ENCODE measurements around the gene PTPN14.

The PTPN14 gene

DNA sequence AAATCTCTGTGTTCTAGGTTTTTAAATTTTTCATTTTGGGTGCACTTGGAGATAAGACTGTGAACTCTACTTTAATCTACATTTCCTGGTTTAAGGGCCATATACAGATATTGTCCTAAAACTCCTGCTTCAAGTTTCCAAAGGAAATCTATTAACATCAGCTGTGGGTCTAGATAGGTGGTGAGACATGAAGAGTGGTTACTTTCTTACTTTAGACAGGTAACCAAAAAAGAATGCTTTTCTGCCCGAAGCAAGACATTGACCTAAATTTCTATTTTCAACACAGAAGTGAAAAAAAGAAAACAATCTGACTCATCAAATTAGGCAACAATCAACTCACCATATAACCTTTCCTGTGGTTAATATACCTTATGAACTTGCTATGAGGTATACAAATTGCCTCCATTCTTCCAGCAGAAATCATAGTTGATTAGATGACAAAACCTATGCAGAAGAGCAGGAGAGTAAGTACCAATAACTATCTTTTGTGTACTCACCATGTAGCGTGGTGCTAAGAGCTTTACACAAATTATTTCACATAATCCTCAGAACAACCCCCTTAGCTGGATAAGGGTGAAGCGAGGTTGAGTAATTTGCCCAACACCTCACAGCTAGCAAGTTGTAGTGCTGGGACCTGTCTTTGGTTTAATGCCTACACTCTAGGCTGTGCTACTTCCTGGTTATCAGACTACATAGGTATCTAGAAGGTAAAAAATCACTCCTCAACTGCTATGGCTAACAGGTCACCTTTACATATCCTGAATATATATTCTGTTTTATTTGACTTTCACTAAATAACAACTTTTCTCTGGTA lies 23.4 kb upstream of the PTPN14 start:
- TF ChIP-seq, protein P1, sequence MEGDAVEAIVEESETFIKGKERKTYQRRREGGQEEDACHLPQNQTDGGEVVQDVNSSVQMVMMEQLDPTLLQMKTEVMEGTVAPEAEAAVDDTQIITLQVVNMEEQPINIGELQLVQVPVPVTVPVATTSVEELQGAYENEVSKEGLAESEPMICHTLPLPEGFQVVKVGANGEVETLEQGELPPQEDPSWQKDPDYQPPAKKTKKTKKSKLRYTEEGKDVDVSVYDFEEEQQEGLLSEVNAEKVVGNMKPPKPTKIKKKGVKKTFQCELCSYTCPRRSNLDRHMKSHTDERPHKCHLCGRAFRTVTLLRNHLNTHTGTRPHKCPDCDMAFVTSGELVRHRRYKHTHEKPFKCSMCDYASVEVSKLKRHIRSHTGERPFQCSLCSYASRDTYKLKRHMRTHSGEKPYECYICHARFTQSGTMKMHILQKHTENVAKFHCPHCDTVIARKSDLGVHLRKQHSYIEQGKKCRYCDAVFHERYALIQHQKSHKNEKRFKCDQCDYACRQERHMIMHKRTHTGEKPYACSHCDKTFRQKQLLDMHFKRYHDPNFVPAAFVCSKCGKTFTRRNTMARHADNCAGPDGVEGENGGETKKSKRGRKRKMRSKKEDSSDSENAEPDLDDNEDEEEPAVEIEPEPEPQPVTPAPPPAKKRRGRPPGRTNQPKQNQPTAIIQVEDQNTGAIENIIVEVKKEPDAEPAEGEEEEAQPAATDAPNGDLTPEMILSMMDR (IDR thresholded peaks at IDR 0.05; ENCODE audit: low read depth, low read length), result no peak
- no peak overlapping the region for H3K4me3 ChIP-seq (ENCODE audit: low read depth, low read length)

DNA sequence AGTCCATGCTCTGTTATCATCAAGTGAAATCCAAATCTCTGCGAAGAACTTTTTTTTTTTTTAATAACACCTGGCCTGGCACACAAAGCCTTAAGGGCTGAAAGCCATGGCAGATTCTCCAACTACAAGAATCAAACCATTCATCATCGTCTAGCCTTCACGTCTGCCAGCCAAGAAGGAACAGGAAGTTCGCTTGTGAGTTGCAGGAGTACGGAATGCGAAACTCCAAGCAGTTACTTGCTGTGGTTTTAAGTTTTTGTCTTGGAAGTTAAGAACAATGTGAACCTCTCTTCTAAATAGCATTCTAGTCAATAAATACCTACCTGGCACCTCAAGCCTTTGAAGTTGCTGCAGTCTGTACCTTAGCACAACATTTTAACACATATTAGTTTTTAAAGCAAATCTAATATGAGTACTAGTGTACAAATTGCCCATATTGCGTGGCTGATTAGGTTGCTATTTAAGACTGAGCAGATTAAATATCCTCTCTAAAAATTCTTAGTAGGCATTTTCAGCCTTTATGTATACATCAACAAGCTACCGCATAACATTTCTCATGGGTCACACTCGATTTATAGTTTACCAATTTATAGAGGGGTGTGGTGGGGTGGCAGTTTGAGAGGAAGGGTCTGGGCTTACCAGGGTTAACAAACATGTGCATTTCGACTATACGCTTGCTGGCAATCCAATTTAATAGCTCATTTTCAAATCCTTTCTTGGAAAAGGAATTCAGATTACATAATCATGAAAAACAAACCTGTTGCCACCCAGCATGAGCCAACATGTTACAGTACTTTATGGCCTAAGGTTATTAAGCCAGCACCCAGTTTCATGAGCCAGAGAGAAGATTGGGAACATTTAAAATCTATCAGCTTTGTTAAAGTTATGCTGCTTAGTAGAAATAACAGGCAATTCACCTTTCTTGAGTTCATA lies 22.2 kb upstream of the PTPN14 start:
- TF ChIP-seq, protein P1 (IDR thresholded peaks at IDR 0.05; ENCODE audit: low read depth, low read length), result no peak
- no peak overlapping the region for H3K4me3 ChIP-seq (ENCODE audit: low read depth, low read length)

DNA sequence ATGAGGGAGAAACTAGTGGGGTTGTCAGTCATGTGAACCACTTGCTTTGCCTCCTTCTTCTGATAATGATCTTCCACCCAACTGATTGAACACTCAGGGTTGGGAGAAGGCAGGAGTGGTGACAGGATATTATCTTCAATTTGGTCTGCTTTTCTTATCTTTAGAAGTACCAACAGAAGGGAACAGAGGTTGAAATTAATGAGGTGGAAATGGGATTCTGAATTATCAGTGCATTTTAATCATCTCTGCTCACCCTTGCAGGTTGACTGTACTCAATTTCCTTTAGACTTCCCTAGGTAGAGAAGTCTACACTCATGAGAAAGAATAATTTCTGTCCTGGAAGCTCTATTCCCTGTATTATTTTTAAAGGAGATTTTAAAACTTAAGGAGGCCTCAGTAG lies 19.9 kb upstream of the PTPN14 start:
- H3K4me3 ChIP-seq (ENCODE audit: low read depth, low read length), result no peak overlapping the region
- TF ChIP-seq, protein P1 (IDR thresholded peaks at IDR 0.05; ENCODE audit: low read depth, low read length), result no peak

DNA sequence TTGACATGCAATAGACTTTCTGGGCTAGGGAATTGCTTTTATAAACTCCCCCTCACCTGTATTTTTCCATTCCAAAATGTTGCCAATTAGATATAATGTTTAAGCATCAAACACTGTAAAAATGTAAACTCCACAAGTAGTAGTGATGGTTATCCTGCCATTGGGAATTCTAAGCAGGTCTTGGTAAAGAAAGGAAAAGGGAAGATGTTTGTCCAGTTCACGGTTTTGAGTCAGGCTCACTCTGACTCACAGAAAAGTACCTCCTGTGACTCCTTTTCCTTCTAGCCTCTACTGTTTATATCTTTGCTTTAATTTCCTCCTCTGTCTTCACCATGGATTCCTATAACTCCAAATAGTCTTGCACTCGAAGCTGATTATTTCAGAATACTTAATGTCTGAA lies 19.0 kb upstream of the PTPN14 start:
- TF ChIP-seq, protein P1 (IDR thresholded peaks at IDR 0.05; ENCODE audit: low read depth, low read length), result no peak
- H3K4me3 ChIP-seq (ENCODE audit: low read depth, low read length), result no peak overlapping the region

DNA sequence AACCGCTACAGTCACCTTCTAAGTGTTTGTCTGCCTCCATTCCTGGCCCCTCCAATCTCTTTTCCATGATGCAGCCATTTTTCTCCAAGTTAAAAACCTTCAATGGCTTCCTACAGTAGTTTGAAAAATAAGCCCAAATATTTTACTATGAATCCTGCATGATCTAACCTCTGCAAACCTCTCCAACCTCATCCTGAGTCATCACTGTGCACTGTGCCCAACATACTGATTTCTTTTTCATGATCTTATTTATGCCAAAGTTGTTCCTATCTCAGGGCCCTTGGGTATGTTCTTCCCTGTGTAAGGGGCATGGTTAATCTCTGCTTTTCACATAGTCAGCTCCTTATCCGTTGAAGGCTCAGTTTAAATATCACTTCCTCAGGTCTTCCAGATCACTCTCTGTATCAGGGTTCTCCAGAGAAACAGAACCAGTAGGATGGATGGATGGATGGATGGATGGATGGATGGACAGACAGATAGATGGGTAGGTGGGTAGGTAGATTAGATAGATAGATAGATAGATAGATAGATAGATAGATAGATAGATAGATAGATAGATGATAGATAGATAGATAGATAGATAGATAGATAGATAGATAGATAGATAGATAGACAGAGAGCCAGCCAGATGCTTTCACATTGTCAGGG lies 18.1 kb upstream of the PTPN14 start:
- TF ChIP-seq, protein P1 (IDR thresholded peaks at IDR 0.05; ENCODE audit: low read depth, low read length), result no peak
- H3K4me3 ChIP-seq (ENCODE audit: low read depth, low read length), result no peak overlapping the region

DNA sequence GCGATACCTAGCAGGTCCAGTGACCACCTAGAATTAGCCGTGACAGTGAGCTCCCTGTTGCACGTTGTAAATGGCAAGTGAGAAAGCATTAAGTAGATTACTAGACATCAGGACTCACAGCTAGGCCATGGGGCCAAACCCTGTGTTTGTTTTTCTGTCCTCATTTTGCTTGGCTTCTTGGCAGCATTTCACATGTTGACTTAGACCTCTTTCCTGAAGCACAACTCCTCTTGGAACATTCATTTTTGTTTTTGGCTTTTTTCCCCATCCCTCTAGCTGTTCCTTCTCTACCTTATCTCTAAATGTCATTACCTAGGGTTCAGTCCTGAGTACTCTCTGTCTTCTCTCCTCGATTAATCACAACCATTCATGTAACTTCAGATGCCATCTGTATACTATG lies 16.9 kb upstream of the PTPN14 start:
- TF ChIP-seq, protein P1 (IDR thresholded peaks at IDR 0.05; ENCODE audit: low read depth, low read length), result no peak
- H3K4me3 ChIP-seq (ENCODE audit: low read depth, low read length), result no peak overlapping the region

All from WI38 (cell line).